Measurements from ENCODE around the gene LPAR2. TPM values are rescaled to one million over a fixed set of nuclear protein-coding genes. Genes with fewer than 3 reads are reported as not detected.

The LPAR2 gene
- total RNA-seq, 1 donor from 2014 or later: 23.5 TPM

DNA sequence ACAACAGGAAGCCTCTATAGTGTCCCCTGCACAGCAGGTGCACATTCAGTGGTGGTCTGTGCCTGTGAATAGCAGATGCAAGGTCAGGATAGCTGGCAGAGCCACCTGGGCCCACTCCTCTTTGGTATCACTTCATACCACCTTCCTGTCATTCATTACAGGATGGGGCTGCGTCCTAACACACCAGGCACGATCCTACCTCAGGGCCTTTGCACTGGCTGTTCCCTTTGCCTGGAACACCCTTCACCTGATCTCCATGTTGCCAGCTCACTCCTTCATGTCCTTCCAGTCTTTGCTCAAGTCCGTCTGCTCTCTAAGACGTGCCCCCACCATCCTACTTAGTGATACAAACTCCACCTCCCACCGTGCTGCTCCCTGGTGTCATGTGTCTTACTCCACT lies 4.6 kb upstream of the LPAR2 start:
- no peak overlapping the region for H3K4me3 ChIP-seq
- ATAC-seq (no peak), DNase-seq (no peak)
- H3K9me3 ChIP-seq: no peaks in the 10 kb centered on the region
- no peak overlapping the region for H3K27ac ChIP-seq
- H3K27me3 ChIP-seq: no peaks in the 10 kb centered on the region
- intact Hi-C loops (cut with DNase I): no loop called here
- H3K36me3 ChIP-seq: peaks cover 33% of the 10 kb centered on the region
- no peaks in the 10 kb centered on the region for H3K4me1 ChIP-seq
- TF ChIP-seq, protein P1, sequence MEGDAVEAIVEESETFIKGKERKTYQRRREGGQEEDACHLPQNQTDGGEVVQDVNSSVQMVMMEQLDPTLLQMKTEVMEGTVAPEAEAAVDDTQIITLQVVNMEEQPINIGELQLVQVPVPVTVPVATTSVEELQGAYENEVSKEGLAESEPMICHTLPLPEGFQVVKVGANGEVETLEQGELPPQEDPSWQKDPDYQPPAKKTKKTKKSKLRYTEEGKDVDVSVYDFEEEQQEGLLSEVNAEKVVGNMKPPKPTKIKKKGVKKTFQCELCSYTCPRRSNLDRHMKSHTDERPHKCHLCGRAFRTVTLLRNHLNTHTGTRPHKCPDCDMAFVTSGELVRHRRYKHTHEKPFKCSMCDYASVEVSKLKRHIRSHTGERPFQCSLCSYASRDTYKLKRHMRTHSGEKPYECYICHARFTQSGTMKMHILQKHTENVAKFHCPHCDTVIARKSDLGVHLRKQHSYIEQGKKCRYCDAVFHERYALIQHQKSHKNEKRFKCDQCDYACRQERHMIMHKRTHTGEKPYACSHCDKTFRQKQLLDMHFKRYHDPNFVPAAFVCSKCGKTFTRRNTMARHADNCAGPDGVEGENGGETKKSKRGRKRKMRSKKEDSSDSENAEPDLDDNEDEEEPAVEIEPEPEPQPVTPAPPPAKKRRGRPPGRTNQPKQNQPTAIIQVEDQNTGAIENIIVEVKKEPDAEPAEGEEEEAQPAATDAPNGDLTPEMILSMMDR (IDR thresholded peaks at IDR 0.05): no peak

DNA sequence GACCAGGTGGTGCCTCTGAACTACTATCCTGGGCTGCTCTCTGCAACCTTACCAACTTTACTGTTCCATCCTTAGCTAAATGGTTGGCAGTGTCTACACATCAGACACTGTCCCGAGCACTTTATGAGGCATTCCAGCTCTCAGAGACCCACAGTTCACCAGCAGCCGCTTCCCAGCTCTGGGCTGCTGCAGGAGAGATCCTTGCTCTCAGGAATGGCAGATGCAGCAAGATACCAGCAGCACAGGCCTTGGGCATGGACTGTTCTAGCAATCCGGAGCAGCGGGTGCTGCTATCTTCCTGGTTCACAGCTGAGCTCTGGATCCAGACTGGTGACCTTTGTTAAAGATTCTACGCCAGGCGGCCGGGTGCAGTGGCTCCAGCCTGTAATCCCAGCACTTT lies 3.3 kb upstream of the LPAR2 start:
- TF ChIP-seq, protein P1 (IDR thresholded peaks at IDR 0.05): no peak
- no peaks in the 10 kb centered on the region for H3K4me1 ChIP-seq
- no peaks in the 10 kb centered on the region for H3K9me3 ChIP-seq
- DNase-seq (no peak), ATAC-seq (no peak)
- peaks cover 27% of the 10 kb centered on the region for H3K36me3 ChIP-seq
- H3K27ac ChIP-seq: no peak overlapping the region
- intact Hi-C loops (cut with DNase I): no loop called here
- no peak overlapping the region for H3K4me3 ChIP-seq
- H3K27me3 ChIP-seq: no peaks in the 10 kb centered on the region

DNA sequence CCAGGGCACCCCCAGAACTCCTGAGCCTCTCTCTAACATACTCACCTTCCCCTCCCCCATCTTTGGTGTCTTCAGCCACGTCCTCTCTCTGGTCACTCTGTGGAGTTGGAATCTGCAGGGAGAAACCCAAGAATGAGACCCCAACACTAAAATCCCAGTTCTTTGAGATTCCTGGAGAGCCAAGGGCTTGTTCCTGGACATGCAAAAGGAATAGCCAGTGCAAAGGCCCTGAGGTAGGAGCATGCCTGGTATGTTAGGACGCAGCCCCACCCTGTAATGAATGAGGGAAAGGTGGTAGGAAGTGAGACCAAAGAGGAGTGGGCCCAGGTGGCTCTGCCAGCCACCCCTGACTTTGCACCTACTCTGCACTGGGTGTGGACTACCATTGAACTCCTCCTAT lies 2.4 kb upstream of the LPAR2 start:
- no peaks in the 10 kb centered on the region for H3K27me3 ChIP-seq
- TF ChIP-seq, protein P1 (IDR thresholded peaks at IDR 0.05): no peak
- no peaks in the 10 kb centered on the region for H3K9me3 ChIP-seq
- no peak for DNase-seq
- no peaks in the 10 kb centered on the region for H3K4me1 ChIP-seq
- H3K36me3 ChIP-seq: peaks cover 24% of the 10 kb centered on the region
- H3K27ac ChIP-seq: no peak overlapping the region
- intact Hi-C loops (cut with DNase I): no loop called here
- no peak overlapping the region for H3K4me3 ChIP-seq
- no peak for ATAC-seq

DNA sequence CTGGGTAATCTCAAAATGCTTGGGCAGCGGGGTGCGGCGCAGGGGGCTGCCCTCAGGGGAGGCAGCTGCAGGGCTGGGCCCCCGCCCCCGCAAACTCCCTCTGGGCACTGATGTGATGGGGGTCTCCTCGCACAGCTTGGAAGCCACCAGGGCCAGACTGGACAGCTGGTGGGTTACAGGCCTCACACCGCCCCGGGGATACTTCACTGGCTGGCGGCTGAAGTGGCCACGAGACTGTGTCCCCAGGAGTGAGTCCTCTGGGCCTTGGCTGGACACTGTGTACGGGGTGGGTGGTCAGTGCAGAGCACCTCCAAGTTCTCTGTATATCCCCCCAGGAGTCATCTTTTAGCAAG lies 2.0 kb upstream of the LPAR2 start:
- no peaks in the 10 kb centered on the region for H3K4me1 ChIP-seq
- no peaks in the 10 kb centered on the region for H3K27me3 ChIP-seq
- H3K36me3 ChIP-seq: peaks cover 20% of the 10 kb centered on the region
- TF ChIP-seq, protein P1 (IDR thresholded peaks at IDR 0.05): no peak
- H3K27ac ChIP-seq: no peak overlapping the region
- H3K4me3 ChIP-seq: no peak overlapping the region
- ATAC-seq (no peak), DNase-seq (no peak)
- intact Hi-C loops (cut with DNase I): no loop called here
- H3K9me3 ChIP-seq: no peaks in the 10 kb centered on the region

DNA sequence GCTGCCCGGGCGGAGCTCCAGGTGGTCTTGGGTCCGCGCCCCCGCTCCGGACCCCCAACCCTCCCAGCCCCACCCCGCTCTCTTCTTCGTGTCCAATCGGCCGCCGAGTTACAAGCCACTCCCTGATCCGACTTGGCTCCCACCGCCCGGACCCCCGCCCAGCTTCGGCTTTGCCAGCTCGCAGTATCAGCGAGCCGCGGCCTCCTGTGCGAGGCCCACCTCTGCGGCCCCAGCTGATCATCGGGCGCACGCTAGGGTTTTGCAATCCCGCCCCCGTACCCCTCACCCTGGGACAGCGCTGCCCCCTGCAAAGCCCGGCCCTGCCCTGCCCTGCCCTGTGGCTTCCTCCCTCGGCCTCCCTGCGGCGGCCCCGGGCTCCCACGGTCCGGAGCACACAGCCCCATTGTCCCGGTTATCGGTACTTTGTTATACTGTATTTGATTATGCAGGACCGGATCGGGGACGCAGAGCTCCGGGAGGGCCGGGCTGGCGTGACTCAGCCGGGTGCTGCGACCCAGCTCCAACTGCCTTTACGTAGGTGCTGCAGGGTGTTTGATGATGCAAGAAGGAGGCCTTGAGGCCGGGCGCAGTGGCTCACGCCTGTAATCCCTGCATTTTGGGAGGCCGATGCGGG lies 598 bp upstream of the LPAR2 start:
- H3K4me3 ChIP-seq: peak overlapping the region; percentile 58
- H3K27me3 ChIP-seq: no peaks in the 10 kb centered on the region
- ATAC-seq (peak; percentile 66), DNase-seq (peak; percentile 82)
- H3K36me3 ChIP-seq: peaks cover 7% of the 10 kb centered on the region
- intact Hi-C loops (cut with DNase I): no loop called here
- TF ChIP-seq, protein P1 (IDR thresholded peaks at IDR 0.05): no peak
- H3K9me3 ChIP-seq: no peaks in the 10 kb centered on the region
- H3K27ac ChIP-seq: peak overlapping the region; percentile 36
- no peaks in the 10 kb centered on the region for H3K4me1 ChIP-seq
